Measurements from ENCODE around the gene SYTL1.
A peak's percentile ranks its signal among the peaks of the same experiment; 100 is the strongest.

SYTL1 gene

DNA sequence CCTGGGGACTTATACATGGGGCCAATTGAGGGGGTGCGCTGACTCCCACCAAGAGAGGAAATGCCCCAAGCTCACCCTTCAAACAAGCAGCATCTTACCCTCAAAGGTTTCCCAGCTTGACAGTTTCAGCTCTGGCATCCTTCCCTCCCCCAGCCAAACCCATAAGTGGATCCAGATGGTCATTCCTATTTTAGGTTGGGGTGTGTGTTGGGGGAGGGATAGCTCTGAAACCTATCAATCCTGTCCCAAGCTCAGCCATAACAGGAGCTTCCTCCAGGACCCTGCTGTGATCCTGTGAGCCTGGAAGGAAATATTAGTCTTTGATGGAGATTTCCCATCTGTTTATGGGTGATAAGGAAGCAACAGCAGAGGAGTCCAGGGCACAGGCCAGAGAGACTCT lies 23.2 kb upstream of the SYTL1 start:
- DNase-seq (ENCODE audit: low read depth in 2 of 2), result no peak

DNA sequence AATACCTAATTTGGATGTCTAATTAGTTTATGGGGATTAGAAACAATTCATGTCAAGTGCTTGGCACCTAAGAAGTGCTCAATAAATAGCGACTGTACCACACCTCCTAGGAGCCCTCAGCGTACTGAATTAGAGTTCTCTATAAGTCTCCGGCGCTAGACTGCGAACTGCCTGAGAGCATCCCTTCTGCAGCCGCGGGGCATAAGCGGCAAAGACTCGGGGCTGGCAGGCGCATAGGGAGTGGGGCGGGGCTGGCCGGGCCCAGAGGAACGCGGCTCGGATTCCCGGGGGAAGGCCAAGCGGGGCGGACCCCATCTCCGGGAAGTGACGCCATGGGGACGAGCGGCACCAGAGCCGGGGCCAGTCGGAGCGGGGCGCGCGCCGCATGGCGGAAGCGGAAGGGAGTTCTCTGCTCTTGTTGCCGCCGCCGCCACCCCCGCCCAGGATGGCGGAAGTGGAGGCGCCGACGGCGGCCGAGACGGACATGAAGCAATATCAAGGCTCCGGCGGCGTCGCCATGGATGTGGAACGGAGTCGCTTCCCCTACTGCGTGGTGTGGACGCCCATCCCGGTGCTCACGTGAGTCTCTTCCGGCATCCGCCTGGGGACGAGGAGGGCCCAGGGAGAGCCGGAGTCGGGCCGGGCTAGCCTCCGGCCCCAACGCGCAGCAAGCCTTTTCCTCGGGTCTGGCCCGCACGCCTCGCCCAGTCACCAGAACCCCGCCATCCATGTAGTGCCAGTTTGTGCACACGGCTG lies 19.8 kb upstream of the SYTL1 start, which contains the start of gene TMEM222:
TSS of gene TMEM222 (plus strand) at position 351 of the 756 bp plus-strand sequence. CDS start at position 386, 35 bp downstream.
- DNase-seq (ENCODE audit: low read depth in 2 of 2), result peak; percentile 93 to 95

DNA sequence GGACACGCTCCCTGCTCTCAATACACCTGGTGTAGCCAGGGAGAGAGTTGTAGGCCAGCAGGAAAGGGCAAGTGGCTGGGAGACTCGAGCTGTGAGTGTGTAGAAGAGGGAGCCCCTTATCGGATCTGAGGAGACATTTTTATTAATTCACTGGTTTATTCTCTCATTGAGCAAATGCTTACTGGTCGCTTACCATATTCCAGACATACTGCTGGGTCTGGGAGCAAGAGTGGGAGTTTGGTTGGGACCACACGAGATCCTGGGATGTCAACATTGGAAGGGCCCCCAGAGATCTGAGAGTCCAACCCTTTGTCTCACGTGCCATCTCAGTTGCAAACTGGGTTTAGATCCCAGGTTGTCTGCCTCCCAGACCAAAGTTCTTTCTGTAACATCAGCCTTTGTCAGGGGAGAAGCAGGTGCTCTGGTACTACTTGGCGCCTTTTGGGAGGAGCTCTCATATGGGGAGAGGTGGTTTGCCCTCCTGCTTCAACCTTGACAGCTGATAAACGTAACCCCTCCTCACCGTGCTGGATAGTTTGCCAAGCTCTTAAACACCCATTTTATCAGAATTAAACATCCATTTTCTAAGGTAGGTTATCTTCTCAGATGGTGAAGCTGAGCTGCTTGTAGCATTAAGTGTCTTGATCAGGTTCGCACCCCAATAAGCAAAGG lies 19.1 kb upstream of the SYTL1 start:
- no peak for DNase-seq (ENCODE audit: low read depth in 2 of 2)

DNA sequence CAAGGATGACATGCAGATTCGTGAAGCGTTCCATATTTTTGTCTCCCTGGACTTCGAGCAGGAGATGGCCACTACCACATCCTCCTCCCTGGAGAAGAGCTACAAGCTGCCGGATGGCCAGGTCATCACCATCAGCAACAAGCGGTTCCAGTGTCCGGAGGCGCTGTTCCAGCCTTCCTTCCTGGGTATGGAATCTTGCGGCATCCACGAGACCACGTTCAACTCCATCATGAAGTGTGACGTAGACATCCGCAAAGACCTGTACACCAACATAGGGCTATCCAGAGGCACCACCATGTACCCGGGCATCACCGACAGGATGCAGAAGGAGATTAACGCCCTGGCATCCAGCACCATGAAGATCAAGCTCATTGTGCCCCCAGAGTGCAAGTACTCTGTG lies 16.5 kb upstream of the SYTL1 start:
- DNase-seq (ENCODE audit: low read depth in 2 of 2), result no peak

DNA sequence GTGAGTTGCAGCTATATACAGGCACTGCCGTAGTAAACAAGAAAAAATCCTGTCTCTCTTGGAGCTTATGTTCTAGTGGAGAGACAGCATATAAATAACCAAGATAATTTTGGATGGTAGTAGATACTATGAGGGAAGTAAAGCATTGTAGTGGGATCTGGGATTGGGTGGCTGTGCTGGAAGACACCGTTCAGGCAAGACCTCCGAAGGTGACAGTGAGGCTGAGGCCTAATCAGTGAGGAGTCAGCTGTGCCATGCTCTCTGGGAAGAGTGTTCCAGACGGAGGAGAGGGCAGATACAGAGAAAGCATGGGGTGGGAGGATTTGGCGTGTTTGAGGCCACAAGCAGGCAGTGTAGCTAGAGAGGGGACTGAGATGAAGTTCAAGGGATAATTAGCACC lies 13.9 kb upstream of the SYTL1 start:
- no peak for DNase-seq (ENCODE audit: low read depth in 2 of 2)

DNA sequence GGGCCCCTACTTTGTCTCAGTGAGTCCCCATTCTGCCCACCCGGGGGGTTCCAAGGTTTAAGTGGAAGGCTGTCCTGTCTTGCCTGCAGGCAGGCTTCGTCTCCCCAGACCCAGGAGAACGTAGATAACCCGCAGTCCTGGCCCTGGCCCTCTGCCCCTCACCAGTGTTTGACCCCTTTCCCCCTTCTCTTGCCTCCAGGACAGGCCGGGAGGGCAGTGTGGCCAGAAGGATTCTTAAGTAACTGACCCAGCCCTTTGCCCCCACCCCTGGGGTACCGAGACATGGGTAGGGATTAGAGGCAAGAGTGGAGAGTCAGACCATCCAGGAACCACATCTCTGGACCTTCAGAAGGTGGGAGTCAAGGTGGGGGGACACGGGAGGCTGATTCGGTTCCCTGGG lies 11.0 kb upstream of the SYTL1 start:
- DNase-seq (ENCODE audit: low read depth in 2 of 2), result no peak

DNA sequence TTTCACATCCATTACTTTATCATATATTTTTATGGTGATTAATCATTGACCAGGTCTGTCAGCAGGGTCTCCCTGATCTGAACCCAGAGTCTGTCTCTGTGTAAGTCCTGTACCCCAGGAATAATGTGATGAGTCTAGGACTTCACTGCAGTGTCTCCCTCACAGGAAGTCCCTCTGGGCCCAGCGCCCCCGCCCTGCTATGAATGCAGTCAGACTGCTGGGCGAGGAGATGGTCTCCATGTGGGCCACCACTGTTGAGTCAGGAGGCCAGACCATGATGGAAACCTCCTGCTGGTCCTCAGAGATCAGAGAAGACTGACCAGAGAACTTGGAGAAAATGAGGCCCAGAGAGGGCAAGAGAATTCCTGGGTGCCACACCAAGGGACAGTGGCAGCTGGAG lies 10.4 kb upstream of the SYTL1 start:
- no peak for DNase-seq (ENCODE audit: low read depth in 2 of 2)

DNA sequence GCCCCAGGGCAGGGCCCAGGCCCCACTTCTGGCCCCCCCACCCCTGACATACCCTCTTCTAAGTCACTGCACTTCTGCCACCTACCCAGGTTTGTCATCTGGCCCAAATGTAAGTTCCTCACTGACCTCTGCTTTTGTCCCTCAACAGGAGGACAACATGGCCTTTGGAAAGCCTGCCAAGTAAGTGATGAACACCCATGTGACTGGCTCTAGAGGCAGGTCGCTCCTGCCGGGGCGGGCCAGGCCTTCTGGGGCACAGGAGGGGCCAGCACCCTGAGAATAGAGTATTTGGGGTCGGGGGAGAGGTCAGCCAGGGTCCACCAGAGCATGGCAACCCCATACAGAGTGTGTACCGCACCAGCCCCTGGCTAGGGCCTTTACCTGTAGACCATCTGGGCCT lies 9.9 kb upstream of the SYTL1 start:
- DNase-seq (ENCODE audit: low read depth in 2 of 2), result no peak

DNA sequence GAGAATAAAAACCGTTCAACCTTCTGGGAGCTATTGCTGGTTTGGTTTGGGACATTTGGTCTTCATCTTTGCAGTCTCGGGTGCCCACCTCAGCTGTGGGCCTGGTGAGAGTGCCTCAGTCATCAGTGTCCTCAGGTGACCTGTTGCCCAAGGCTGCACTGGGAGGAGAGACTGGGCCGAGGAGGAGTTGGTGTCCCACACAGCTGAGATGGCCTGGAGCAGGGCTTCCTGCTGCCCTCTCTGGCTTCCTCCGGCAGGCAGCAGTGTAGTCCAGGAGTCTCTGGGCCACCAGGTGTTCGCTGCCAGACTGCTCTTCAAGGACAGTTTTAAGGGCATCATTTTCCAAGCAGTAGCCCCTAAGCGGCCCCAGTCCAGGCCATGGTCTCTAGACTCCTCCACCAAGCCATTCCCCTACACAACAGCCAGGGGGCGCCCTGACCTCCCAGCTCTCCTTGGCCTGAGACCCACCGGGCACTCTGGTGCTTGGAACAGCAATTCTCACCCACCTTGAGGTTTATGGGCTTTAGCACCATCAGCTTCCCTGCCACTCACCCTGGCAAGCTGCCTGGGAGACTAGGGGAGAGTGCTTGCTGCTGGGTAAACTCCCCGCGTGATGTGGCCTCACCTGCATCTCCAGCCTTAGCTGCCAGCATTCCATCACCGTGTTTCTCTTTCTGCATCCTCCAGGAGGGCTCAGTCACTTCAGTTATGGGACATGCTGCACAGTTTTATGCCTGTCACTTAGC lies 9.1 kb upstream of the SYTL1 start:
- DNase-seq (ENCODE audit: low read depth in 2 of 2), result no peak

DNA sequence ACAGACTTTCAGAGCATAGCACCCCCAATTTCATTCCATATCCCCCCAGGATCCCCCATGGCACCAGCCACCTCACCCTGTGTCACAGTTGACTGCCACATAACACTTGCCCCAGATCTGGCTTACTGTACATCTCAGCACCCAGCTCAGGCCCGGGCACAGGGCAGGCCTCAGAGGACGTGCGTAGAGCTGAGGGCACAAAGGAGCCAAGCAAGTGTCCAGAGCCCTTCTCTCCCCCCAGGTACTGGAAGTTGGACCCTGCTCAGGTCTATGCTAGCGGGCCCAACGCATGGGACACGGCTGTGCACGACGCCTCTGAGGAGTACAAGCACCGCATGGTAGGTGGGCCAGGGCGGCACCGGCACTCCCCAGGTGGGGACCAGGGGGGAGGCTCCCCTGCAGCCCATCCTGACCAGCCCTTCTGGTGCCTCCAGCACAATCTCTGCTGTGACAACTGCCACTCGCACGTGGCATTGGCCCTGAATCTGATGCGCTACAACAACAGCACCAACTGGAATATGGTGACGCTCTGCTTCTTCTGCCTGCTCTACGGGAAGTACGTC lies 8.0 kb upstream of the SYTL1 start:
- no peak for DNase-seq (ENCODE audit: low read depth in 2 of 2)

DNA sequence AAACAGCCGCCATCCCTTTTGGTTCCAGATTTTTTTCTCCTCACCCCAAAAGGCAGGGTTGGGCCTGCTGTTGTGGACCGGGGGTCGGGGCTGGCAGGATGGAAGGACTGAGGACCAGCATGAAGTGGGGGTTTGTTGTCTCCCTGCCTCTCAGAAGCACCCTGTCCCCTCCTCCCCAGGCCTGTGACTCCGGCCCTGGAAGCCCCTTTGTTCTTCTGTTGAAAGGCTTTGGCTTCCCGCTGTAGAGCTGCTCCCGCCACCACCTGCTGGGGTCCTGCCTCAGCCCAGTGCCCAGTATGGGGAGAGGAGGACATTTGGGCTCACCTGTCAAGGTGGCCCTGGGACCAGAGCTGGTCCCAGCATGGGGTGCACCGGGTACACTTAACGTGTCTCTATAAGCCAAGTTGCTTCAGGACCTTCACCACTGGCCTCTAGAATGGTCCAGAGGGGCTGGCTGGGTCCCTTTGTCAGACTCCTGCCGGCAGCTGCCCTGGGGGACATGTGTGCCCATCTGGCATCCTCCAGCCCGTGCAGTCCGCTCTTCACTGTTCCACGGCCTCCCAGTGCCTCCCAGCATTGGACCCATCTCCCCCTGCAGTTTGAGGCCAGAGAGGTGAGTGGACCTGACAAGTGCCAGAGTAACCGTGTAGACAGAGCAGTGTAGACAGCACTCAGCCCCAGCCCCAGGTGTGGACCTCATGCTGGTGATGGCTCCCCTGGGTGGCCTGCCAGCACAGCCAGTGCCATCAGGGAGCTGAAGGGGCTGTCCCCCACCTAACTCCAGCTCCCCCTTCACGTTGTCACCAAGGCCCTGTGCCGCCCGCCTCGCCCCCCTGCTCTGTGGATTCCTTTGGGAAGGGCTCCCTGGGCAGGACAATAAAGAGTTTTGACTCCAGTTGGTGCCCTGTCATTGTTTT lies 6.1 kb upstream of the SYTL1 start:
- no peak for DNase-seq (ENCODE audit: low read depth in 2 of 2)

DNA sequence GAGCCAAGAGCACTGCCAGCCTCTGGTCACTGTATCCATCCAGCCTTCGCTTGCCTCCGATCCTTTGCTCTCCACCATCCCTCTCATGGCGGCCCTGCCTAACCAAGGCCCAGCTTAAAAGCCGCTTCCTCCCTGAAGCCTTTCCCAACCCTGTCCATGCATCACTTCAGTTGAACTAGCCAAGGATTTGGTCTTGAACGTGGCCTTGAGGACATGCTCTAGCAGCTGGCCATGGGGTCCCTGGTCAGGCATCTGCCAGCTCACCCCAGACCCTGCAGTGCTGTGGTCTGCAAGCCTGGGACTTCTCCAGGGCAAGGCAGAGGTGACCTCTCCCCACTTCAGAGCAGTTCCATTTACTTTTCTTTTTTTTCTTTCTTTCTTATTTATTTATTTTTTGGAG lies 5.1 kb upstream of the SYTL1 start:
- DNase-seq (ENCODE audit: low read depth in 2 of 2), result no peak

DNA sequence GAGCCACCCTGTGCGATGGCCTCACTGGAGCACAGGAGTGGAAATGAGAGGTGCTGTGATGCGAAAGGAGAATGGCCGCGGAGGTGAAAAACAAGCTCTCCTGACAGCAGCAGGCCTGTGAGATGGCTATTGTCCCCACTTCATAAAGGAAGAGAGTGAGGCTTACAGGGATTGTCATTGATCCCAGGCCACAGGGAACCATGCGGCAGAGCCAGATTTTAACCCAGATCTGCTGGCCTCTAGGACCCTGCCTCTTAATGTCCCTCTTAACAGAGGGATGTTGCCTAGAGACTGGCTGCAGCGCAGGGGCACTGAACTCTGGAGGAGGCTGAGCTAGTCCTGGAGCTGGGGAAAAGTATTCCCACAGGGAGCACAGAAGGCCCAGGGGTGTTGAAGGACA lies 3.1 kb upstream of the SYTL1 start:
- DNase-seq (ENCODE audit: low read depth in 2 of 2), result no peak

DNA sequence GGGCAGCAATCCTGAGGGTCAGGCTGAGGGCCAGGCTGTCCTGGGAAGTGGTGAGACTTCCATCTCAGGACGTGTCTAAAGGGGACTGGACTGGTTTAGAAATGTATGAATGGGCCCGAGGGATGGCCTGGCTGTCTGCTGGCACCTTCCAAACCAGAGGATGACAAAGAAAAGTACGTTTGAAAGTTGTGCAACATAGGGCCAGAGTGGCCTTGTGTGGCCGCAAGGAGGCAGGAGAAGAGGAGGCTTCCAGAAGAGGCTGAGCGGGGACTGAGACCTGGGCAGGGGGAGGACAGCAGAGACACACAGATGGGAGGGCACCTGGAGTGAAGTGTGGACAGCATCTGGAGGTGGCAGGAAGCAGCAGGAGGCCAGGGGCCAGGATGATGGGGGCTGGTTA lies 2.6 kb upstream of the SYTL1 start:
- DNase-seq (ENCODE audit: low read depth in 2 of 2), result no peak

DNA sequence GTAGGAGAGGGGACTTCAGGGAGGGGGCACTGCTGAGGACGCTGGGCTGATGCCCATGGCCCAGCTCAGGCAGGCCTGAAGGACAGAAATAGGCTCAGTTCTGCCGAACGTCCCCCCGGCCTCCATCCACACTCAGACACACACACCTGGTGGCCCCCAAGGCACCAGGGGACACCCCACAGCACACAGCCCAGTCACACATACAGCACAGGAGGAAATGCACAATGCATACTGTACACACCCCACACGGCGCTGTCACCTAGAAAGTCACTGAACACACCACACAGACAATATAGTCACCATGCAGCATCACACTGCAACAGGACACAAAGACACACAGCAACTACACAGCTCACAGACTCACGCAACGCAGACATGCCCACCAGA lies 562 bp downstream of the SYTL1 start:
- no peak for DNase-seq (ENCODE audit: low read depth in 2 of 2)

DNA sequence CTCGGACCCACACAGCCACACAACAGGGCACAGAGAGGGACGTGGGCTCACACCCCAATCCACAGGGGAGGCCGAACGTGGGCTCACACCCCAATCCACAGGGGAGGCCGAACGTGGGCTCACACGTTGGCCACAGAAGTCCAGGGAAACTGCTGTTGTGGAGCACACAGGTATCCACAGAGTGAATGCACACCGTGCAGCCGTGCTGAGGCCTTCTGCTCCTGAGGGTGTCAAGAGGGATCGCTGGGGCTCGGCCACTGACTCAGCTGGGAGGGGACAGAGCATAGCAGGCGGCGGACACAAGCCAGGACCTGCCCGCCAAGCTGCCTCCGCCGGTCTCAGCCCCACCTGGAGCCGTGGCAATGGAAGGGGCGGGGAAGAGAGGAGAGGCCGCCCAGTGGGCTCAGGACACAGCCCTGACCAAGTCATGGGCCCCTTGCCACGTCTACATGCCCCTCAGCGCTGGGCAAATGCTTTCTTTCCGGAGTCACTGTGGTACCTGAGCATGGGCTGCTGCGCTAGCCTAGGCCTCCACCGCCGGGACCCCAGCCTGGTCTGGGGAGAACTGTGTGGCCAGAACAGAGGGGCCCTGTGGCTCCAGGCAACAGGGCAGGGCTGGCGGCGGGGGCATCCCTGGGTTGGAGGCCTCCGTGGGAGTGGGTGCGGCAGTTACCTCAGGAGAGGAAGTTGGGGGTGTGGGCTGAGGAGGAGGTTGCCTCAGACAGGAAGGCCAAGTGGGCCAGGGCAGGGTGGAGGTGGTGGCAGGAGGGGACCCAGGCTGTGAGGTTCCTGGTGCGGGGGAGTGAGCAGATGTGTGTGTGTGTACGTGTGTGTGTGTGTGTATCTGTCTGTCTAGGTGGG lies 1.2 kb downstream of the SYTL1 start:
- peak; percentile 64 to 78 for DNase-seq (ENCODE audit: low read depth in 2 of 2)

DNA sequence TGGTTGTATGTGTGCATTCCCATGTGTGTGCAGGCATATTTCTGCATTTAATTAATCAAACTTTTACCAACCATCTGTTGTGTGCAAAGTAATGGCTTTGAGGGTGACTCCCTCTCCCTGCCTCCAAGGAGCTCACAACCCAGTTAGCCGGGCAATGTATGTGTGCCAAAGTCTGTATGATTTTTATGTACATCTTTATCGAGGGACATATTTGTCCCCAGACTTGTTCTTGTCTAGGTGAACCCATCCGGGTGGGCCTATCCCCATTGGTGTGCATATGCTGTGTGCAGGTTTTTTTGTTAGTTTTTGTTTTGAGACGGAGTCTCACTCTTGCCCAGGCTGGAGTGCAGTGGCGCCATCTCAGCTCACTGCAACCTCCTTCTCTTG lies 1.8 kb downstream of the SYTL1 start:
- DNase-seq (ENCODE audit: low read depth in 2 of 2), result no peak

DNA sequence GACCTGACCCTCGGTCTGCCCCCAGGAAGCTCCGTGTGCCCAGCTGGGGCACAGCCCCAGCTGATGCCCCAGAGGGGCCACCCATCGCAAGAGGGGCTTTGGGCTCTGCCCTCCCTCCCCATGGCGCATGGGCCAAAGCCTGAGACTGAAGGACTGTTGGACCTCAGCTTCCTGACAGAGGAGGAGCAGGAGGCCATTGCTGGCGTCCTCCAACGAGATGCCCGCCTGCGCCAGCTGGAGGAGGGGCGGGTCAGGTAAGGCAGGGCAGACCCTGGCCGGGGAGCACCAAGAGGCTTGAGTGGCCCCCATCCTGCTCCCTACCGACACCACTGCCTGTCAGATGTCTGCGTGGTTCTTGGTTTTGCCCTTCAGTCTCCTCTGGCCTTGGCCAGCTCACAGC lies 3.5 kb downstream of the SYTL1 start:
- no peak for DNase-seq (ENCODE audit: low read depth in 2 of 2)

DNA sequence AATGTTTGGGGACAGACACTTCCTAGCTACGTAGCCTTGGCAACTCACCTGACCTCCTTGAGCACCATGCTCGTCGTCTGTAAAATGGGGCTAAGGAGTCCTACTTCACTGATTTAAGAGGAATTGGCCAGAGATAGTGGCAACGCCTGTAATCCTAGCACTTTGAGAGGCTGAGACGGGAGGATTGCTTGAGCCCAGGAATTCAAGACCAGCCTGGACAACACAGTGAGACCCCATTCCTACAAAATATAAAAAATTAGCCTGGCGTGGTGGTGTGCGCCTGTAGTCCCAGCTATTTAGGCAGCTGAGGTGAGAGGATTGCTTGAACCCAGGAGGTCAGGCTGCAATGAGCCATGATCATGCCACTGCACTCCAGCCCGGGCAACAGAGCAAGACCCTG lies 4.5 kb downstream of the SYTL1 start:
- no peak for DNase-seq (ENCODE audit: low read depth in 2 of 2)

DNA sequence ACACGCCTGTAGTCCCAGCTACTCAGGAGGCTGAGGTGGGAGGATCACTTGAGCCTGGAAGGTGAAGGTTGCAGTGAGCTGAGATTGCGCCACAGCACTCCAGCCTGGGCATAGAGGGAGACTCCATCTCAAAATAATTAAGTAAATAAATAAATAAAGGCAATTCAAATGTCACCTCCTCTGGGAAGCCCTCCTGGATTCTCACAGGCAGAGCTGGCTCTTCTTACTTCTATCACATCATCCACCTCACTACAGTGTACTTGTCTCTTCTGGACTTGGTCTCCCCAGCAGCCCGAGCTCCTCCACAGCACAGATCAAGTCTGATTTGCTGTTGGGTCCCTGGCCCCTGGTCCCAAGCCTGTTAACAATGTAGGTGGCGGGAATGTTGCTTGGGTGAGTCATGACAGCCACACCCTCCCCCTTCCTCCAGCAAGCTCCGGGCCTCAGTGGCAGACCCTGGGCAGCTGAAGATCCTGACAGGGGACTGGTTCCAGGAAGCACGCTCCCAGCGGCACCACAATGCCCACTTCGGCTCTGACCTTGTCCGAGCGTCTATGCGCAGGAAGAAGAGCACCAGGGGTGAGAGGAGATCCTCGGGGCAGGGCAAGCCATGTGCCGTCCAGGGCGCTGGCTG lies 5.3 kb downstream of the SYTL1 start:
- no peak for DNase-seq (ENCODE audit: low read depth in 2 of 2)
